ENCODE data around the gene KCNC4. TPM values are rescaled to one million over a fixed set of nuclear protein-coding genes. Genes with fewer than 3 reads are reported as not detected.

Gene KCNC4
- total RNA-seq, 2 donors from 2014 or later: 4.7 to 23.9 TPM

- intact Hi-C loops (cut with DNase I): no loop called here
- WGBS: 77% methylated on average over 16 of the region's 16 CpGs
- Histone ChIP-seq H3K4me1 (replicated peaks) (no peaks in the 10 kb centered on the region), H3K9me3 (no peaks in the 10 kb centered on the region), H3K4me3 (no peak overlapping the region), H3K27ac (no peak overlapping the region), H3K27me3 (replicated peaks; ENCODE audit: insufficient read depth) (no peaks in the 10 kb centered on the region), H3K36me3 (no peaks in the 10 kb centered on the region)
- peak; percentile 39 for DNase-seq (ENCODE audit: low spot score)
- TF ChIP-seq CTCF (IDR thresholded peaks at IDR 0.05) (no peak), POLR2A (IDR thresholded peaks at IDR 0.05) (no peak), POLR2AphosphoS5 (IDR thresholded peaks at IDR 0.05) (no peak)
These were observed 4.6 kb downstream of the KCNC4 start for GRCh38 chr1:110214454-110215404.

DNA sequence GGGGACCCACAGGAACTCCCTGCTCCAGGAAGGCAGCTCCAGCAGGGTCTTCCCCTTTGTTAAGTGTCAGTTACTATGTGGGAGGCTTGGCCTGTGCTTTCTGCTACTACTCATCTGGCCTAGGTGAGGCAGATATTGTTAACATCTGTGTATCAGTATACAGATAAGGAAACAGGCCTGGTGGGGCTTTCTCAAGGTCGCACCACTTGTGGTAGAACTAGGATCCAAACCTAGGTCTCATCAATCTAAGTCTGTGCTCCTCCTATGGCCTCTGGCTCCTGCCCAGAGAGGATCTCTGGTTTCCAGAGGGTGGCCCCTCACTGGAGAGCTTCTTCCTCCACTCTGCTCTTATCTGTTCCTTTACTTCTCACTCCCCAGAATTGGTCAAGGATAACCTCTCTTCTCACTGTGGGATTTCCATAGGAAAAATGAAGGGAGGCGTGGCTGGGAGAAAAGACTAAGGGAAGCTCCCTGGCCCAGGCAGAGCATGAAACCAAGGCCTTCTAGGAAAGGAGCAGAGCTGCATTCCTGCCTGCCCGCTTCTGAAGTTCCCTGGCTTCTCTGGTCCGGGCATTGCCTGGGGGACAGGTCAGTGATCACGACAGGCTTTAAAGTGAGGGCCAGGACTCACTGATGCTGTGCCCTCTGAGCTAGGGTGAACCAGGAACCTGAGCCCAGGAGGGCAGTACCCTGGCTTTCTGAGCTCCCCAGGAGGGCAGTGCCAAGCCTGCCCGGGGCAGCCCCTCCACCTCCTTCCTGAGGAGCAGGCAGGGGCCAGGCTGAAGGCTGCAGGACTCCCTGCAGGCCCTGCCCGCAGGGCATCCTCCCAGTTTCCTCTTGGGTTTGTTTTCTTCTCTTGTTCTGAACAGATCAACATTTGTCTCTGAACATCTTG is 5.8 kb downstream of the KCNC4 start:
- H3K27me3 ChIP-seq (replicated peaks; ENCODE audit: insufficient read depth): no peaks in the 10 kb centered on the region
- H3K9me3 ChIP-seq: no peaks in the 10 kb centered on the region
- H3K27ac ChIP-seq: no peak overlapping the region
- WGBS: 86% methylated on average over 7 of the region's 7 CpGs
- no peak overlapping the region for H3K4me3 ChIP-seq
- DNase-seq (ENCODE audit: low spot score): no peak
- H3K4me1 ChIP-seq (replicated peaks): no peaks in the 10 kb centered on the region
- intact Hi-C loops (cut with DNase I): no loop called here
- TF ChIP-seq POLR2AphosphoS5 (IDR thresholded peaks at IDR 0.05) (no peak), CTCF (IDR thresholded peaks at IDR 0.05) (no peak), POLR2A (IDR thresholded peaks at IDR 0.05) (no peak)
- no peaks in the 10 kb centered on the region for H3K36me3 ChIP-seq

DNA sequence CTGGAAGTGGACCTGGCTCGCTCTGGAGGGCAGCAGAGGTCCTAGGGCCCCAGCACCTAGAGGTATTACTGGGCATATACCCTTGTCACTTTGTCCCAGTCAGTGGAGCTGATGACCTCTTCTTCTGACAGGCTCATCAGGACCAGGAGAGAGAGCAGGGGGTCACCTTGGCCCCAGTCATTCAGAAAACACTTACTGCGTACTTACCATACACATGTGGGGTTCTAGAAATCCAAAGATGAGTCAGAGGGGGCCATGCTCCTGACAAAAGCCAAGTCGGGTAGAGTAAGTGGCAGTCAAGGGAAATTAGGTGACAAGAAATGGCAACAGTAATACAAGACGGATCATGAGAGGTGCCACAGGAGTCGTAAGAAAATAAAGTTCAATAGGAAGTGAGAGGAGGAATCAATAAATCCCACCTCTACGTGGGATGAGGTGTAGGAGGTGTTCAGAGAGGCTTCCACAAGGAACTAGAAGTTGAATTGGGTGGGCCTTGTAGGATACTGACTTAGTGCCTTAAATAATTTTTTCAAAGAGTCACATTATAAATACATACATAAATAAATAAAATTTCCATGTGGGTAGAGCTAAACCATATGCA is 6.8 kb downstream of the KCNC4 start:
- H3K36me3 ChIP-seq: no peaks in the 10 kb centered on the region
- intact Hi-C loops (cut with DNase I): no loop called here
- TF ChIP-seq CTCF (IDR thresholded peaks at IDR 0.05) (no peak), POLR2A (IDR thresholded peaks at IDR 0.05) (no peak), POLR2AphosphoS5 (IDR thresholded peaks at IDR 0.05) (no peak)
- H3K27ac ChIP-seq: no peak overlapping the region
- no peak overlapping the region for H3K4me3 ChIP-seq
- DNase-seq (ENCODE audit: low spot score): no peak
- no peaks in the 10 kb centered on the region for H3K9me3 ChIP-seq
- H3K4me1 ChIP-seq (replicated peaks): no peaks in the 10 kb centered on the region
- H3K27me3 ChIP-seq (replicated peaks; ENCODE audit: insufficient read depth): no peaks in the 10 kb centered on the region
- WGBS: 93% methylated on average over 6 of the region's 6 CpGs

DNA sequence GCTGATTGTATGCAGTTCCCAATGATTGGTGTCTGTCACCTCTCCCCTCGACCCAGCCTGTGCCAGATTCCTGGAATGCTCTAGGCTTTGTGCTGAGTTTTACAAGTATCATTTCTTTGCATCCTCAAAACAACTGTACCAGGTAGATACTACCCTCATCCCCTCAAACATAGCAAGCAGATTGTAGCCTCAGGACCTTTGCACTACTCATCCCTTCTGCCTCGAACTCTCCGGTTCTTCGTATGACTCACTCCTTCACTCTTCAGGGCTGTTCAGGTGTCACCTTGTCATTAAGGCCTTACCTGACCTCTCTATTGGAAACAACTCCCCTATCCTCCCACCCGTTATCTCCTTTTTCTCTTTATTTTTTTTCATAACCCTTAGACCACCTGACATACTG is 8.0 kb downstream of the KCNC4 start:
- Histone ChIP-seq H3K9me3 (no peaks in the 10 kb centered on the region), H3K4me3 (no peak overlapping the region), H3K27ac (no peak overlapping the region), H3K4me1 (replicated peaks) (no peaks in the 10 kb centered on the region), H3K27me3 (replicated peaks; ENCODE audit: insufficient read depth) (no peaks in the 10 kb centered on the region), H3K36me3 (no peaks in the 10 kb centered on the region)
- WGBS: 93% methylated on average over 5 of the region's 5 CpGs
- DNase-seq (ENCODE audit: low spot score): no peak
- TF ChIP-seq POLR2A (IDR thresholded peaks at IDR 0.05): no peak
- no peak for TF ChIP-seq CTCF (IDR thresholded peaks at IDR 0.05)
- no peak for TF ChIP-seq POLR2AphosphoS5 (IDR thresholded peaks at IDR 0.05)
- intact Hi-C loops (cut with DNase I): no loop called here
